ENCODE results near the gene RABGAP1L.

RABGAP1L gene

GRCh38 chr1:174788981-174789380 lies 629.7 kb downstream of the RABGAP1L start:
- H3K27ac ChIP-seq: no peak overlapping the region

GRCh38 chr1:174789399-174789798 lies 630.1 kb downstream of the RABGAP1L start:
- TF ChIP-seq CTCF (conservative IDR thresholded peaks at IDR 0.05): no peak
- no peak for TF ChIP-seq ZFX (IDR thresholded peaks at IDR 0.05)

More at GRCh38 chr1:174788981-174789380, 629.7 kb downstream of the RABGAP1L start:
- TF ChIP-seq ZFX (IDR thresholded peaks at IDR 0.05) (no peak), CTCF (conservative IDR thresholded peaks at IDR 0.05) (no peak)

GRCh38 chr1:174791863-174792262 lies 632.5 kb downstream of the RABGAP1L start:
- no peak for TF ChIP-seq ZFX (IDR thresholded peaks at IDR 0.05)
- H3K27ac ChIP-seq: no peak overlapping the region

More at GRCh38 chr1:174789399-174789798, 630.1 kb downstream of the RABGAP1L start:
- H3K27ac ChIP-seq: no peak overlapping the region

- no peak overlapping the region for H3K27ac ChIP-seq
Measured at GRCh38 chr1:174794861-174795260, 635.5 kb downstream of the RABGAP1L start.

GRCh38 chr1:174795806-174796205 lies 636.5 kb downstream of the RABGAP1L start:
- no peak overlapping the region for H3K27ac ChIP-seq
- no peak for TF ChIP-seq CTCF (conservative IDR thresholded peaks at IDR 0.05)
- TF ChIP-seq ZFX (IDR thresholded peaks at IDR 0.05): no peak

More at GRCh38 chr1:174794861-174795260, 635.5 kb downstream of the RABGAP1L start:
- TF ChIP-seq CTCF (conservative IDR thresholded peaks at IDR 0.05) (no peak), ZFX (IDR thresholded peaks at IDR 0.05) (no peak)

GRCh38 chr1:174797398-174797797 lies 638.1 kb downstream of the RABGAP1L start:
- H3K27ac ChIP-seq: no peak overlapping the region
- TF ChIP-seq CTCF (conservative IDR thresholded peaks at IDR 0.05) (no peak), ZFX (IDR thresholded peaks at IDR 0.05) (no peak)

GRCh38 chr1:174799136-174799479 lies 639.8 kb downstream of the RABGAP1L start:
- no peak for TF ChIP-seq ZFX (IDR thresholded peaks at IDR 0.05)
- TF ChIP-seq CTCF (conservative IDR thresholded peaks at IDR 0.05): no peak
- H3K27ac ChIP-seq: no peak overlapping the region

GRCh38 chr1:174800216-174800851 lies 641.0 kb downstream of the RABGAP1L start:
- TF ChIP-seq CTCF (conservative IDR thresholded peaks at IDR 0.05) (no peak), ZFX (IDR thresholded peaks at IDR 0.05) (no peak)
- H3K27ac ChIP-seq: no peak overlapping the region

Data from C4-2B (cell line).